Fibroblast of lung (primary cell): ENCODE measurements around the gene RIF1. TPM values are rescaled to one million over a fixed set of nuclear protein-coding genes. Genes with fewer than 3 reads are reported as not detected.
A peak's percentile ranks its signal among the peaks of the same experiment; 100 is the strongest.

Source experiments
- DNase-seq, 2 donors: peaks; one replicate each; pipeline versions ENCODE4 v3.0.0 to v3.0.0-alpha.2; 2010; ENCODE audit warnings: low read depth in 2 of 2
- H2AFZ ChIP-seq: 2 replicates; pipeline ENCODE4 v1.5.1; 2012; ENCODE audit warnings: low read length, control low read depth, inconsistent platforms
- H3K27ac ChIP-seq: 2 replicates; pipeline ENCODE4 v1.5.1; 2011; ENCODE audit warnings: low read length, control low read depth; ENCODE audit not compliant: insufficient read depth
- H3K27me3 ChIP-seq: 2 replicates; pipeline ENCODE4 v1.5.1; 2011; ENCODE audit warnings: mild to moderate bottlenecking, low read length; ENCODE audit not compliant: control insufficient read depth, insufficient read depth
- H3K36me3 ChIP-seq: 2 replicates; pipeline ENCODE4 v1.5.1; 2011; ENCODE audit warnings: low read length; ENCODE audit not compliant: control insufficient read depth, insufficient read depth
- H3K4me1 ChIP-seq: 2 replicates; pipeline ENCODE4 v1.5.1; 2011; ENCODE audit warnings: low read length; ENCODE audit not compliant: control insufficient read depth, insufficient read depth; ENCODE audit errors: extremely low read depth
- H3K4me2 ChIP-seq: 2 replicates; pipeline ENCODE4 v1.5.1; 2011; ENCODE audit warnings: low read length, control low read depth; ENCODE audit not compliant: insufficient read depth; ENCODE audit errors: extremely low read depth
- H3K4me3 ChIP-seq, 4 experiments: fragments of 200-600 bp in 1 of 4; sonication (generic) in 1 of 4; replicated peaks in 1 of 4; 2 replicates each; pipeline ENCODE4 v1.5.1; 2011 to 2016; ENCODE audit warnings: low read length in 4 of 4, low read depth in 3 of 4, mild to moderate bottlenecking in 3 of 4, control low read depth in 2 of 4, inconsistent platforms in 1 of 4, mixed read lengths in 1 of 4; ENCODE audit not compliant: insufficient read depth in 1 of 4; ENCODE audit errors: control extremely low read depth in 1 of 4
- H3K79me2 ChIP-seq: 2 replicates; pipeline ENCODE4 v1.5.1; 2012; ENCODE audit warnings: mild to moderate bottlenecking, low read length, inconsistent platforms; ENCODE audit not compliant: control insufficient read depth, insufficient read depth
- H3K9ac ChIP-seq: 2 replicates; pipeline ENCODE4 v1.5.1; 2011; ENCODE audit warnings: mild to moderate bottlenecking, low read length, control low read depth; ENCODE audit not compliant: insufficient read depth
- H3K9me3 ChIP-seq: 2 replicates; pipeline ENCODE4 v1.5.1; 2012; ENCODE audit warnings: low read depth, low read length; ENCODE audit not compliant: control insufficient read depth, insufficient read depth
- H4K20me1 ChIP-seq: 2 replicates; pipeline ENCODE4 v1.5.1; 2011; ENCODE audit warnings: low read length; ENCODE audit not compliant: control insufficient read depth, insufficient read depth; ENCODE audit errors: extremely low read depth
- EZH2 ChIP-seq: IDR thresholded peaks from 2 replicates; pipeline ENCODE4 v1.5.1; 2012; ENCODE audit warnings: low read length, control low read depth, mild to moderate bottlenecking; ENCODE audit errors: missing control alignments
- polyA plus RNA-seq, 2 donors: library from polyadenylated mRNA; depleted of rRNA in 1 of 2; stranded (reverse) in 1 of 2; unstranded in 1 of 2; fragments of >200 nt; gene quantifications; 2 replicates each; pipeline ENCODE4 v1.2.1, GENCODE V29; 2011 to 2012; ENCODE audit warnings: missing spikeins in 1 of 2
- total RNA-seq: library from RNA; depleted of rRNA; stranded (reverse); fragments of >200 nt; gene quantifications from 2 replicates; pipeline ENCODE4 v1.2.1, GENCODE V29; 2014
- TF ChIP-seq, protein P1 (sequence below), 2 donors: IDR thresholded peaks in 1 of 2; conservative IDR thresholded peaks in 1 of 2; 1 replicate in 1 of 2; 2 replicates in 1 of 2; pipeline ENCODE4 v1.5.1; 2011 to 2012; ENCODE audit warnings: low read length in 2 of 2, control low read depth in 1 of 2, inconsistent platforms in 1 of 2, low read depth in 1 of 2, mild to moderate bottlenecking in 1 of 2

Gene RIF1
- total and polyA plus RNA-seq, 2 donors (not counting 1 experiment from before 2014, with no cell fraction given) = 14.8 to 36.5 TPM

DNA sequence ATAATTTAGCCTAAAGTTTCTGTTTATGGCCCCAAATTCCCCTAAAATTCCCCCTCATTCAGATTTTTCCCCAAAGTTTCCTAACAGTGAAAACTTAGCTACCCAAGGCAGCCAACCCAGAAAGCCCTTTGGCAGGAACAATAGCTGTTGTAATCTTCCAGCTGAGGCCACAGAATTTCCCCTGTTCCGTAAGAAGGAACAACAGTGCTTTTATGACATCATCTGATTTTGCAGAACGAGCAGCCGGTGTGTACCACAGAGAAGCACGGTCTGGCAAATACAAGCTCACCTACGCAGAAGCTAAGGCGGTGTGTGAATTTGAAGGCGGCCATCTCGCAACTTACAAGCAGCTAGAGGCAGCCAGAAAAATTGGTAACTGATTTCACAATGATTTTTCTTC, 46.0 kb upstream of the RIF1 start:
- peak in 1 of 2 donors; percentile 58 for DNase-seq

DNA sequence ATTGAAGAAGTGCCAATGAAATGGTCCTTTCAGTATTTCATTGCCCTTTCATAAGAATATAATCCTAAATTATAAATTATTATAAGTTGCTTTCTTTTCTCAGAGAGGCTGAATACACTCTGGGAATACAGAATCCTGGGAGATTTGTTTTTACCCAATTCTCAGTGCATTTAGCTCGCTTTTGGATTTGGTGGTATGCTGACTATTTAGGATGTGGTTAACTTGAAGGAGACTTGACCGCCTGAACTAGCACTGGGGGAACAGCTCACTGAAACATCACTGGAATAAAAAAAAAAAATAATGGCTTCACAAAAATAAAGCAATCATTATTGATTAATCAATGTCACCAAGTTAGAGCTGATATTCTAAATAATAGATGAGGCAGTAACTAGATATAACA, 42.1 kb upstream of the RIF1 start:
- no peak overlapping the region for H3K4me3 ChIP-seq
- H3K27me3 ChIP-seq = no peaks in the 10 kb centered on the region
- H3K9ac ChIP-seq = no peak overlapping the region
- TF ChIP-seq EZH2 = no peak
- TF ChIP-seq, protein P1, sequence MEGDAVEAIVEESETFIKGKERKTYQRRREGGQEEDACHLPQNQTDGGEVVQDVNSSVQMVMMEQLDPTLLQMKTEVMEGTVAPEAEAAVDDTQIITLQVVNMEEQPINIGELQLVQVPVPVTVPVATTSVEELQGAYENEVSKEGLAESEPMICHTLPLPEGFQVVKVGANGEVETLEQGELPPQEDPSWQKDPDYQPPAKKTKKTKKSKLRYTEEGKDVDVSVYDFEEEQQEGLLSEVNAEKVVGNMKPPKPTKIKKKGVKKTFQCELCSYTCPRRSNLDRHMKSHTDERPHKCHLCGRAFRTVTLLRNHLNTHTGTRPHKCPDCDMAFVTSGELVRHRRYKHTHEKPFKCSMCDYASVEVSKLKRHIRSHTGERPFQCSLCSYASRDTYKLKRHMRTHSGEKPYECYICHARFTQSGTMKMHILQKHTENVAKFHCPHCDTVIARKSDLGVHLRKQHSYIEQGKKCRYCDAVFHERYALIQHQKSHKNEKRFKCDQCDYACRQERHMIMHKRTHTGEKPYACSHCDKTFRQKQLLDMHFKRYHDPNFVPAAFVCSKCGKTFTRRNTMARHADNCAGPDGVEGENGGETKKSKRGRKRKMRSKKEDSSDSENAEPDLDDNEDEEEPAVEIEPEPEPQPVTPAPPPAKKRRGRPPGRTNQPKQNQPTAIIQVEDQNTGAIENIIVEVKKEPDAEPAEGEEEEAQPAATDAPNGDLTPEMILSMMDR (conservative IDR thresholded peaks at IDR 0.05 in 1 of 2, IDR thresholded peaks at IDR 0.05 in 1 of 2; ENCODE audit: low read depth in 1 of 2, low read length in 2 of 2) = no peak
- no peak overlapping the region for H3K4me2 ChIP-seq
- H4K20me1 ChIP-seq = no peaks in the 10 kb centered on the region
- H2AFZ ChIP-seq = no peak overlapping the region
- H3K36me3 ChIP-seq = no peaks in the 10 kb centered on the region
- no peaks in the 10 kb centered on the region for H3K79me2 ChIP-seq
- no peaks in the 10 kb centered on the region for H3K9me3 ChIP-seq
- H3K4me1 ChIP-seq = no peaks in the 10 kb centered on the region
- peak in 1 of 2 donors; percentile 87 for DNase-seq
- H3K27ac ChIP-seq = no peak overlapping the region

More for the DNA sequence above, 46.0 kb upstream of the RIF1 start:
- Histone ChIP-seq H3K9ac (no peak overlapping the region), H3K4me3 (no peak overlapping the region), H4K20me1 (no peaks in the 10 kb centered on the region), H3K4me1 (no peaks in the 10 kb centered on the region), H3K27ac (no peak overlapping the region), H3K79me2 (no peaks in the 10 kb centered on the region), H2AFZ (no peak overlapping the region), H3K36me3 (no peaks in the 10 kb centered on the region), H3K4me2 (no peak overlapping the region), H3K9me3 (no peaks in the 10 kb centered on the region), H3K27me3 (no peaks in the 10 kb centered on the region)
- TF ChIP-seq, protein P1 (conservative IDR thresholded peaks at IDR 0.05 in 1 of 2, IDR thresholded peaks at IDR 0.05 in 1 of 2; ENCODE audit: low read depth in 1 of 2, low read length in 2 of 2) = no peak
- no peak for TF ChIP-seq EZH2

DNA sequence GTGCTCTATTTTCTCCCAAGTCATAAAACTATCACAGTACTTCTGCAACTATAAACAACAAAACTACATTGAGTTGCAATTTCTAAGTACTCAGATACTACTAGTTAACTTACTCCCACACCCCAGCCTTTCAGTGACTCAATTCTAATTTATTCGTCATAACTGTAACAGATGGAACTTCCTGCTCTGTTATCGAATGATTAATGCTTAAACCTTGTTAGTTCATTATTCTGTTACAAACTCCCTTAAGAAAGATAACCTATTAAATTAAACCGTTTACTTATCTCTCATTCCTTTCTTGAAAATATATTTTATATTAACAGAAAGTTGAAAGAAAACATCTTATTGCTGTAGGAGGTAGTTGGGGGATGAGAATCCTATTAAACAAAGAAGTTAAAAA, 35.3 kb upstream of the RIF1 start:
- Histone ChIP-seq H3K4me1 (peaks cover 2% of the 10 kb centered on the region), H3K9ac (no peak overlapping the region), H3K27me3 (no peaks in the 10 kb centered on the region), H3K79me2 (no peaks in the 10 kb centered on the region), H3K27ac (peak overlapping the region; percentile 54), H3K4me2 (no peak overlapping the region), H3K4me3 (no peak overlapping the region), H2AFZ (no peak overlapping the region), H3K36me3 (peaks cover 2% of the 10 kb centered on the region), H4K20me1 (no peaks in the 10 kb centered on the region), H3K9me3 (no peaks in the 10 kb centered on the region)
- TF ChIP-seq, protein P1 (conservative IDR thresholded peaks at IDR 0.05 in 1 of 2, IDR thresholded peaks at IDR 0.05 in 1 of 2; ENCODE audit: low read depth in 1 of 2, low read length in 2 of 2) = no peak
- TF ChIP-seq EZH2 = no peak
- peak; percentile 78 to 92 for DNase-seq
